ENCODE data around the gene CELF5.
"Not testable (repeated sequence)": the region's sequence is repeated elsewhere in the genome, so short reads cannot be mapped to it uniquely, and the experiment has no call there.

The CELF5 gene

GRCh38 chr19:3340340-3340739 is 115.9 kb downstream of the CELF5 start:
- ChIA-PET POLR2A (no interaction called here), CTCF (interaction anchor here (0.9 to 1.0 kb wide), 2 partner anchors 89 to 132 kb away, joined by 4 read pairs; no protein-coding TSS in a partner anchor)

GRCh38 chr19:3342246-3342645 is 117.8 kb downstream of the CELF5 start:
- TF ChIP-seq CTCF (IDR thresholded peaks at IDR 0.05; ENCODE audit: insufficient read depth, low read length, missing control alignments) = no peak
- no peak overlapping the region for H3K4me3 ChIP-seq (ENCODE audit: low read depth, low read length)
- CTCF ChIA-PET = interaction anchor here (0.6 to 1.6 kb wide), 4 partner anchors 87 to 251 kb away, joined by 3 to 7 read pairs (median 4); no protein-coding TSS in a partner anchor
- no peak for DNase-seq (ENCODE audit: low read depth, low spot score)
- POLR2A ChIA-PET = no interaction called here

More at GRCh38 chr19:3340340-3340739, 115.9 kb downstream of the CELF5 start:
- H3K4me3 ChIP-seq (ENCODE audit: low read depth, low read length) = no peak overlapping the region
- DNase-seq (ENCODE audit: low read depth, low spot score) = no peak
- TF ChIP-seq CTCF (IDR thresholded peaks at IDR 0.05; ENCODE audit: insufficient read depth, low read length, missing control alignments) = no peak

GRCh38 chr19:3342962-3343361 is 118.5 kb downstream of the CELF5 start:
- H3K4me3 ChIP-seq (ENCODE audit: low read depth, low read length); POLR2A ChIA-PET; DNase-seq (ENCODE audit: low read depth, low spot score): not testable (repeated sequence)
- CTCF ChIA-PET = interaction anchor here (1.0 to 1.6 kb wide), 5 partner anchors 16 to 130 kb away, joined by 3 to 7 read pairs (median 4); no protein-coding TSS in a partner anchor

GRCh38 chr19:3343619-3344502 is 119.4 kb downstream of the CELF5 start:
- ChIA-PET CTCF (interaction anchor here (1.0 to 1.6 kb wide), 4 partner anchors 17 to 129 kb away, joined by 3 to 7 read pairs (median 4); no protein-coding TSS in a partner anchor), POLR2A (no interaction called here)
- no peak for DNase-seq (ENCODE audit: low read depth, low spot score)
- H3K4me3 ChIP-seq (ENCODE audit: low read depth, low read length) = no peak overlapping the region
- TF ChIP-seq CTCF (IDR thresholded peaks at IDR 0.05; ENCODE audit: insufficient read depth, low read length, missing control alignments) = no peak

GRCh38 chr19:3344608-3345598 is 120.4 kb downstream of the CELF5 start:
- no peak for DNase-seq (ENCODE audit: low read depth, low spot score)
- no peak overlapping the region for H3K4me3 ChIP-seq (ENCODE audit: low read depth, low read length)
- ChIA-PET POLR2A (no interaction called here), CTCF (interaction anchor here (1.0 kb wide), 1 partner anchor 128 kb away, joined by 6 read pairs; no protein-coding TSS in a partner anchor)
- no peak for TF ChIP-seq CTCF (IDR thresholded peaks at IDR 0.05; ENCODE audit: insufficient read depth, low read length, missing control alignments)

GRCh38 chr19:3345850-3346460 is 121.5 kb downstream of the CELF5 start:
- no peak for DNase-seq (ENCODE audit: low read depth, low spot score)
- no peak for TF ChIP-seq CTCF (IDR thresholded peaks at IDR 0.05; ENCODE audit: insufficient read depth, low read length, missing control alignments)
- H3K4me3 ChIP-seq (ENCODE audit: low read depth, low read length) = no peak overlapping the region
- CTCF ChIA-PET = interaction anchor here (1.0 to 1.8 kb wide), 4 partner anchors 9 to 127 kb away, joined by 3 to 10 read pairs (median 4); no protein-coding TSS in a partner anchor
- POLR2A ChIA-PET = no interaction called here
